SK-N-SH (cell line): ENCODE measurements around the gene PCSK7. TPM values are rescaled to one million over a fixed set of nuclear protein-coding genes. Genes with fewer than 3 reads are reported as not detected.

ENCODE experiments used
- CTCF ChIA-PET: fragments of 300-600, 350-600 bp; formaldehyde crosslinking; extraction: SDS; loops from one replicate; lab custom pipeline; 2021; lab: Yijun Ruan, JAX
- POLR2A ChIA-PET: fragments of 350-600 bp; sonication (Branson Sonifier 250); formaldehyde crosslinking; extraction: SDS; loops from one replicate; lab custom pipeline; 2020; ENCODE audit warnings: antibody characterized with exemption, inconsistent platforms; lab: Yijun Ruan, JAX
- DNase-seq: peaks from one replicate; pipeline ENCODE4 v3.0.0; 2012
- H2AFZ ChIP-seq: fragments of 200-600 bp; sonication (generic); 2 replicates; pipeline ENCODE4 v1.8.1; 2016; ENCODE audit warnings: antibody characterized with exemption, mild to moderate bottlenecking, low read depth
- H3F3A ChIP-seq: fragments of 200-600 bp; sonication (generic); replicated peaks from 2 replicates; pipeline ENCODE3; 2016; ENCODE audit warnings: antibody characterized with exemption, mild to moderate bottlenecking; ENCODE audit not compliant: insufficient read depth
- H3K27ac ChIP-seq, 2 experiments: fragments of 200-500 bp in 1 of 2; fragments of 200-600 bp in 1 of 2; sonication (Bioruptor generic) in 1 of 2; sonication (generic), shearing (Covaris generic) in 1 of 2; 2 replicates each; pipeline versions ENCODE4 v1.5.1 to v1.6.1; 2014 to 2016; ENCODE audit warnings: low read depth in 2 of 2, inconsistent platforms in 1 of 2, low read length in 1 of 2, mild to moderate bottlenecking in 1 of 2, mixed read lengths in 1 of 2
- H3K27me3 ChIP-seq: fragments of 200-600 bp; sonication (generic), shearing (Covaris generic); 2 replicates; pipeline ENCODE4 v1.6.1; 2016; ENCODE audit warnings: mixed run types; ENCODE audit not compliant: insufficient read depth
- H3K36me3 ChIP-seq, 2 experiments: fragments of 200-500 bp in 1 of 2; fragments of 200-600 bp in 1 of 2; sonication (Bioruptor generic) in 1 of 2; sonication (generic) in 1 of 2; replicated peaks in 1 of 2; 2 replicates each; pipeline versions ENCODE3 to v1.5.1; 2014 to 2016; ENCODE audit warnings: low read length in 1 of 2, mild to moderate bottlenecking in 1 of 2; ENCODE audit not compliant: insufficient read depth in 2 of 2, control insufficient read depth in 1 of 2
- H3K4me1 ChIP-seq, 2 experiments: fragments of 200-500 bp in 1 of 2; fragments of 200-600 bp in 1 of 2; sonication (Bioruptor generic) in 1 of 2; sonication (generic), shearing (Covaris generic) in 1 of 2; 2 replicates each; pipeline versions ENCODE4 v1.5.1 to v1.6.1; 2014 to 2016; ENCODE audit warnings: low read depth in 1 of 2, low read length in 1 of 2, mixed run types in 1 of 2; ENCODE audit not compliant: insufficient read depth in 2 of 2, control insufficient read depth in 1 of 2
- H3K4me2 ChIP-seq: fragments of 200-600 bp; sonication (generic), shearing (Covaris generic); 2 replicates; pipeline ENCODE4 v1.6.1; 2017; ENCODE audit warnings: mixed run types
- H3K4me3 ChIP-seq, 2 experiments: fragments of 200-500 bp in 1 of 2; fragments of 200-600 bp in 1 of 2; sonication (Bioruptor generic) in 1 of 2; sonication (generic), shearing (Covaris generic) in 1 of 2; 2 replicates each; pipeline versions ENCODE4 v1.5.1 to v1.8.1; 2014 to 2016; ENCODE audit warnings: low read depth in 2 of 2, inconsistent platforms in 1 of 2, low read length in 1 of 2, mild to moderate bottlenecking in 1 of 2, mixed read lengths in 1 of 2, moderate library complexity in 1 of 2
- H3K79me2 ChIP-seq: fragments of 200-600 bp; sonication (generic); 2 replicates; pipeline ENCODE4 v1.8.1; 2017; ENCODE audit warnings: mild to moderate bottlenecking; ENCODE audit not compliant: insufficient read depth
- H3K9ac ChIP-seq: fragments of 200-600 bp; sonication (generic); 2 replicates; pipeline ENCODE4 v1.6.1; 2017; ENCODE audit warnings: mixed run types
- H3K9me2 ChIP-seq: fragments of 200-600 bp; sonication (generic); 2 replicates; pipeline ENCODE4 v1.6.1; 2017; ENCODE audit warnings: mixed run types
- H3K9me3 ChIP-seq: fragments of 200-600 bp; sonication (generic); 2 replicates; pipeline ENCODE4 v1.6.1; 2017; ENCODE audit warnings: mixed run types, mild to moderate bottlenecking, moderate library complexity
- H4K20me1 ChIP-seq: fragments of 200-600 bp; sonication (generic); 2 replicates; pipeline ENCODE4 v1.6.1; 2017; ENCODE audit warnings: mild to moderate bottlenecking, mixed run types; ENCODE audit not compliant: insufficient read depth
- CHD2 ChIP-seq: fragments of 150-350 bp; IDR thresholded peaks from 2 replicates; pipeline ENCODE4 v1.6.1; 2018; ENCODE audit warnings: low read length; ENCODE audit not compliant: partially characterized antibody
- ELF1 ChIP-seq: IDR thresholded peaks from 2 replicates; pipeline ENCODE4 v1.4.0; 2012
- EZH2phosphoT487 ChIP-seq: fragments of 200-600 bp; sonication (generic); IDR thresholded peaks from 2 replicates; pipeline ENCODE4 v1.6.1; 2017; ENCODE audit warnings: low read depth, mixed run types, mild to moderate bottlenecking, antibody characterized with exemption, moderate library complexity, borderline replicate concordance
- FOXJ3 ChIP-seq: sonication (generic); formaldehyde crosslinking; IDR thresholded peaks from 2 replicates; pipeline ENCODE4 v1.5.1; 2020; ENCODE audit warnings: mild to moderate bottlenecking, missing genetic modification reagents
- FOXM1 ChIP-seq: IDR thresholded peaks from 2 replicates; pipeline ENCODE4 v1.4.0; 2012; ENCODE audit warnings: low read depth, mild to moderate bottlenecking
- MEF2A ChIP-seq: IDR thresholded peaks from 2 replicates; pipeline ENCODE4 v1.4.0; 2012; ENCODE audit warnings: low read depth, borderline replicate concordance
- MXI1 ChIP-seq: IDR thresholded peaks from 2 replicates; pipeline ENCODE4 v1.6.1; 2012; ENCODE audit warnings: mild to moderate bottlenecking, low read depth, low read length, improper control_type of control experiment
- NFIC ChIP-seq: IDR thresholded peaks from 2 replicates; pipeline ENCODE4 v1.4.0; 2012; ENCODE audit warnings: borderline replicate concordance
- NRF1 ChIP-seq: IDR thresholded peaks from 2 replicates; pipeline ENCODE4 v1.6.1; 2012; ENCODE audit warnings: low read depth, mild to moderate bottlenecking, low read length
- POLR2AphosphoS5 ChIP-seq: IDR thresholded peaks from 2 replicates; pipeline ENCODE4 v1.6.1; 2012; ENCODE audit warnings: low read depth, low read length
- RAD21 ChIP-seq: IDR thresholded peaks from 2 replicates; pipeline ENCODE4 v1.6.1; 2012; ENCODE audit warnings: mild to moderate bottlenecking, low read length
- RFX5 ChIP-seq: IDR thresholded peaks from 2 replicates; pipeline ENCODE4 v1.6.1; 2012; ENCODE audit warnings: mild to moderate bottlenecking, improper control_type of control experiment, low read length
- RXRA ChIP-seq: IDR thresholded peaks from 2 replicates; pipeline ENCODE4 v1.4.0; 2012; ENCODE audit warnings: low read depth, mild to moderate bottlenecking, borderline replicate concordance
- SMC3 ChIP-seq: IDR thresholded peaks from 2 replicates; pipeline ENCODE4 v1.6.1; 2012; ENCODE audit warnings: low read depth, low read length, improper control_type of control experiment
- TAF1 ChIP-seq: IDR thresholded peaks from 2 replicates; pipeline ENCODE4 v1.6.1; 2012; ENCODE audit warnings: low read depth, mild to moderate bottlenecking, low read length, moderate library complexity, borderline replicate concordance
- YY1 ChIP-seq: IDR thresholded peaks from 2 replicates; pipeline ENCODE4 v1.4.0; 2012; ENCODE audit warnings: low read depth, mild to moderate bottlenecking
- WGBS: methylation state at CpG from one replicate; pipeline ENCODE4 v1.1.6; 2017; ENCODE audit warnings: low lambda C conversion rate; 5-methylcytosine and 5-hydroxymethylcytosine counted together
- polyA plus RNA-seq, 3 experiments: library from polyadenylated mRNA; depleted of rRNA; stranded (reverse); fragments of >200 nt; gene quantifications; 2 replicates each; pipeline ENCODE4 v1.2.3, GENCODE V29; 2012
- TF ChIP-seq, protein P1 (sequence below): IDR thresholded peaks from 2 replicates; pipeline ENCODE4 v1.4.0; 2012; ENCODE audit warnings: low read depth, borderline replicate concordance
- TF ChIP-seq, protein P2 (sequence below): fragments of 150-350 bp; IDR thresholded peaks from 2 replicates; pipeline ENCODE4 v1.6.1; 2017; ENCODE audit warnings: antibody characterized with exemption, low read length, low read depth, borderline replicate concordance
- TF ChIP-seq, protein P3 (sequence below): IDR thresholded peaks from 2 replicates; pipeline ENCODE4 v1.4.0; 2012; ENCODE audit warnings: low read depth
- TF ChIP-seq, protein P4 (sequence below): fragments of 200-600 bp; sonication (generic); IDR thresholded peaks from 2 replicates; pipeline ENCODE4 v1.6.1; 2017; ENCODE audit warnings: antibody characterized with exemption, mild to moderate bottlenecking, moderate library complexity
- TF ChIP-seq, protein P5 (sequence below): IDR thresholded peaks from 2 replicates; pipeline ENCODE4; 2012

Gene PCSK7
- polyA plus RNA-seq, 1 of the 3 experiments (the other 2 are of a cell fraction) = 49.7 TPM

DNA sequence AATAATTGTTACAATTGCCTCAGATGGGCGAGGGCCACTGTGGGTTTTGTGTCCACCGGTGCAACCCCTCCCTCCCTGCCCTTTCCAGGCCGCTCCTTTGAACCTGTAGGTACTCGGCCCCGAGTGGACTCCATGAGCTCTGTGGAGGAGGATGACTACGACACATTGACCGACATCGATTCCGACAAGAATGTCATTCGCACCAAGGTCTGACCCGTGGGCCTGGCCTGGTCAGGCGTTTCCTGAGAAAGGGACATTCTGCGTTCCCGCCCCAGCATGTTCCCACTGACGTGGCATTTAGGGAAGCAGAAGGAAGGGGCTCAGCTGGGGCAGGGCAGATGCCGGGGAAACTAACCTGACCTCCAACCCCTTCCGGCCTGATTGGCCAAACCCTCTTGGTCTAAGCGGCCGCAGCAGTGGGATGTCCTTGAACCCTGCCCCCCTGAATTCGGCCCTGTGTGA is 43.2 kb downstream of the PCSK7 start:
- Histone ChIP-seq H3K4me3 (no peak overlapping the region), H3K36me3 (peaks cover 0 to 19% of the 10 kb centered on the region in 2 experiments), H3K9ac (no peak overlapping the region), H3K27ac (no peak overlapping the region), H2AFZ (no peak overlapping the region), H3K27me3 (no peaks in the 10 kb centered on the region), H3F3A (no peaks in the 10 kb centered on the region), H3K9me2 (no peaks in the 10 kb centered on the region), H3K79me2 (no peaks in the 10 kb centered on the region), H3K4me1 (no peaks in the 10 kb centered on the region), H3K4me2 (no peak overlapping the region), H4K20me1 (no peaks in the 10 kb centered on the region), H3K9me3 (no peaks in the 10 kb centered on the region)
- whole genome bisulfite sequencing = 88% methylated on average over 17 of the region's 20 CpGs
- ChIA-PET CTCF (no interaction called here), POLR2A (no interaction called here)
- TF ChIP-seq POLR2AphosphoS5 (no peak), CHD2 (no peak)
- peak; percentile 13 for DNase-seq

DNA sequence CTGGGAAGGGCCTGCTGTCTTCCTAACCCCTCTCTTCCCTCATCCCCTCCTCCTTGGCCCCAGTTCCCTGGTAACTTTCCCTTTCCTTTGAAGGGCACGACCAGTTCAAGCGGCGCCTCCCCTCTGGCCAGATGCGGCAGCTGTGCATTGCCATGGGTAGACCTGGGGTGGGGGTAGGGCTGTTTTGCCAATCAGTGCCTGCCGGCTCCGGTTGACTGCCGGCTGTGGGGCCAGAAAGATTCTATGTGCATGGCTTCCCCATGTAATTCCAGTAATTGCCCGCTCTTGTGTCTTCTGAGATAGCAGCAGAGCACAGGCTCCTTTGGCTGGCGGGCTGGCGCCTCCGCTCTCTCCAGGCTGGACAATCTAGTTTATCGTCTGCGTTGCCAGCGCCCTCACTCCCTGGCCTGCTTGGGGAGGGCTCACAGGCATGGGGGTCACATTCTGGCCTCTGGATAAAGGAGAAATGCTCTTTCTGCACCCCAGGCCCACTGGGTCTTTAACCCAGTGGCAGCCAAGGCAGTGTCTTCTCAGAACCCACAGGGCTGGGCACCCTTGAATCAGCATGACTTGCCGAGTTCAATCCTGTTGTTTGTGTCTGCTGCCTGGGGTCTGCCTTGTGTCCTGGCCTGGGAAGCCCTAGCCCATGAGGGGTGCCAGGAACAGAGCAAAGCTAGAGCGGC is 43.9 kb downstream of the PCSK7 start:
- CTCF ChIA-PET = interaction anchor here (0.7 kb wide), 1 partner anchor 39 kb away, joined by 3 read pairs; no protein-coding TSS in a partner anchor
- H3K27ac ChIP-seq = no peak overlapping the region

More for the DNA sequence above, 43.9 kb downstream of the PCSK7 start:
- no peak for TF ChIP-seq RFX5
- TF ChIP-seq TAF1 = no peak
- TF ChIP-seq, protein P1, sequence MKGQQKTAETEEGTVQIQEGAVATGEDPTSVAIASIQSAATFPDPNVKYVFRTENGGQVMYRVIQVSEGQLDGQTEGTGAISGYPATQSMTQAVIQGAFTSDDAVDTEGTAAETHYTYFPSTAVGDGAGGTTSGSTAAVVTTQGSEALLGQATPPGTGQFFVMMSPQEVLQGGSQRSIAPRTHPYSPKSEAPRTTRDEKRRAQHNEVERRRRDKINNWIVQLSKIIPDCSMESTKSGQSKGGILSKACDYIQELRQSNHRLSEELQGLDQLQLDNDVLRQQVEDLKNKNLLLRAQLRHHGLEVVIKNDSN = no peak
- TF ChIP-seq, protein P2, sequence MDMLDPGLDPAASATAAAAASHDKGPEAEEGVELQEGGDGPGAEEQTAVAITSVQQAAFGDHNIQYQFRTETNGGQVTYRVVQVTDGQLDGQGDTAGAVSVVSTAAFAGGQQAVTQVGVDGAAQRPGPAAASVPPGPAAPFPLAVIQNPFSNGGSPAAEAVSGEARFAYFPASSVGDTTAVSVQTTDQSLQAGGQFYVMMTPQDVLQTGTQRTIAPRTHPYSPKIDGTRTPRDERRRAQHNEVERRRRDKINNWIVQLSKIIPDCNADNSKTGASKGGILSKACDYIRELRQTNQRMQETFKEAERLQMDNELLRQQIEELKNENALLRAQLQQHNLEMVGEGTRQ = no peak
- no peak for TF ChIP-seq MEF2A
- TF ChIP-seq, protein P3, sequence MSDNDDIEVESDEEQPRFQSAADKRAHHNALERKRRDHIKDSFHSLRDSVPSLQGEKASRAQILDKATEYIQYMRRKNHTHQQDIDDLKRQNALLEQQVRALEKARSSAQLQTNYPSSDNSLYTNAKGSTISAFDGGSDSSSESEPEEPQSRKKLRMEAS = no peak
- TF ChIP-seq ELF1 = no peak
- TF ChIP-seq EZH2phosphoT487 = no peak
- no peak for TF ChIP-seq POLR2AphosphoS5
- TF ChIP-seq, protein P4, sequence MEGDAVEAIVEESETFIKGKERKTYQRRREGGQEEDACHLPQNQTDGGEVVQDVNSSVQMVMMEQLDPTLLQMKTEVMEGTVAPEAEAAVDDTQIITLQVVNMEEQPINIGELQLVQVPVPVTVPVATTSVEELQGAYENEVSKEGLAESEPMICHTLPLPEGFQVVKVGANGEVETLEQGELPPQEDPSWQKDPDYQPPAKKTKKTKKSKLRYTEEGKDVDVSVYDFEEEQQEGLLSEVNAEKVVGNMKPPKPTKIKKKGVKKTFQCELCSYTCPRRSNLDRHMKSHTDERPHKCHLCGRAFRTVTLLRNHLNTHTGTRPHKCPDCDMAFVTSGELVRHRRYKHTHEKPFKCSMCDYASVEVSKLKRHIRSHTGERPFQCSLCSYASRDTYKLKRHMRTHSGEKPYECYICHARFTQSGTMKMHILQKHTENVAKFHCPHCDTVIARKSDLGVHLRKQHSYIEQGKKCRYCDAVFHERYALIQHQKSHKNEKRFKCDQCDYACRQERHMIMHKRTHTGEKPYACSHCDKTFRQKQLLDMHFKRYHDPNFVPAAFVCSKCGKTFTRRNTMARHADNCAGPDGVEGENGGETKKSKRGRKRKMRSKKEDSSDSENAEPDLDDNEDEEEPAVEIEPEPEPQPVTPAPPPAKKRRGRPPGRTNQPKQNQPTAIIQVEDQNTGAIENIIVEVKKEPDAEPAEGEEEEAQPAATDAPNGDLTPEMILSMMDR = no peak
- no peak for TF ChIP-seq NFIC
- no peak for TF ChIP-seq RAD21
- TF ChIP-seq, protein P5, sequence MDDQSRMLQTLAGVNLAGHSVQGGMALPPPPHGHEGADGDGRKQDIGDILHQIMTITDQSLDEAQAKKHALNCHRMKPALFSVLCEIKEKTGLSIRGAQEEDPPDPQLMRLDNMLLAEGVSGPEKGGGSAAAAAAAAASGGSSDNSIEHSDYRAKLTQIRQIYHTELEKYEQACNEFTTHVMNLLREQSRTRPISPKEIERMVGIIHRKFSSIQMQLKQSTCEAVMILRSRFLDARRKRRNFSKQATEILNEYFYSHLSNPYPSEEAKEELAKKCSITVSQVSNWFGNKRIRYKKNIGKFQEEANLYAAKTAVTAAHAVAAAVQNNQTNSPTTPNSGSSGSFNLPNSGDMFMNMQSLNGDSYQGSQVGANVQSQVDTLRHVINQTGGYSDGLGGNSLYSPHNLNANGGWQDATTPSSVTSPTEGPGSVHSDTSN = no peak
- TF ChIP-seq FOXM1 = no peak
- no peak for TF ChIP-seq NRF1
- no peak for TF ChIP-seq MXI1
- TF ChIP-seq FOXJ3 (CRISPR knock-in tag) = no peak
- no peak for TF ChIP-seq RXRA
- no peak for TF ChIP-seq YY1
- no peak for TF ChIP-seq SMC3
- Histone ChIP-seq H3K9me3 (no peaks in the 10 kb centered on the region), H3K36me3 (peaks cover 4 to 16% of the 10 kb centered on the region in 2 experiments), H2AFZ (no peak overlapping the region), H3K4me1 (no peaks in the 10 kb centered on the region), H3K9ac (no peak overlapping the region), H3K27me3 (no peaks in the 10 kb centered on the region), H3K4me3 (no peak overlapping the region), H4K20me1 (no peaks in the 10 kb centered on the region), H3K79me2 (no peaks in the 10 kb centered on the region), H3F3A (no peaks in the 10 kb centered on the region), H3K9me2 (no peaks in the 10 kb centered on the region), H3K4me2 (no peak overlapping the region)
- DNase-seq = peak; percentile 23
- WGBS = 92% methylated on average over 16 of the region's 16 CpGs
- POLR2A ChIA-PET = no interaction called here
